IMR-90 (cell line): ENCODE results near the gene CAMTA1. TPM values are rescaled to one million over a fixed set of nuclear protein-coding genes. Genes with fewer than 3 reads are reported as not detected.

Experiments
- ATAC-seq: fragments of 200-7000 bp; cut with Tn5 transposase; 2 replicates; pipeline ENCODE4 v1.9.1; 2020; ENCODE audit warnings: low read depth, mild to moderate bottlenecking, moderate library complexity
- BruUV-seq: library from RNA; stranded (reverse); fragments of 400-500 nt; replicated peaks from 2 replicates; lab custom pipeline; 2021; lab: Mats Ljungman, UMichigan
- CTCF ChIA-PET: fragments of 300-600 bp; formaldehyde crosslinking; extraction: SDS; loops from one replicate; lab custom pipeline; 2021; ENCODE audit warnings: antibody characterized with exemption; lab: Yijun Ruan, JAX
- POLR2A ChIA-PET: fragments of 300-600 bp; sonication (Branson Sonifier 250); formaldehyde crosslinking; loops from one replicate; lab custom pipeline; 2022; ENCODE audit warnings: antibody characterized with exemption; ENCODE audit not compliant: unreplicated experiment; lab: Charles Lee
- DNase-seq: peaks from one replicate; pipeline ENCODE4 v3.0.0; 2013
- H2AFZ ChIP-seq: replicated peaks from 2 replicates; pipeline ENCODE3; 2013; ENCODE audit warnings: low read length, mild to moderate bottlenecking; ENCODE audit not compliant: poor library complexity
- H2AK5ac ChIP-seq: 2 replicates; pipeline ENCODE4 v1.6.1; 2013; ENCODE audit warnings: low read depth, low read length, inconsistent platforms
- H2AK9ac ChIP-seq: replicated peaks from 2 replicates; pipeline ENCODE3; 2013; ENCODE audit warnings: mild to moderate bottlenecking, low read depth, low read length, moderate library complexity; ENCODE audit not compliant: poor library complexity
- H2BK120ac ChIP-seq: 2 replicates; pipeline ENCODE4 v1.6.1; 2013; ENCODE audit warnings: low read depth, low read length, inconsistent platforms
- H2BK15ac ChIP-seq: 3 replicates; pipeline ENCODE4 v1.6.1; 2013; ENCODE audit warnings: low read depth, low read length, inconsistent platforms
- H2BK20ac ChIP-seq: 2 replicates; pipeline ENCODE4 v1.6.1; 2013; ENCODE audit warnings: low read depth, mild to moderate bottlenecking, inconsistent platforms, low read length, moderate library complexity
- H2BK5ac ChIP-seq: 2 replicates; pipeline ENCODE4 v1.6.1; 2013; ENCODE audit warnings: mild to moderate bottlenecking, low read depth, low read length, inconsistent platforms; ENCODE audit not compliant: poor library complexity, severe bottlenecking
- H3K14ac ChIP-seq: replicated peaks from 2 replicates; pipeline ENCODE4 v1.6.1; 2013; ENCODE audit warnings: low read depth, low read length, inconsistent platforms
- H3K18ac ChIP-seq: 2 replicates; pipeline ENCODE4 v1.6.1; 2013; ENCODE audit warnings: low read depth, low read length, control low read depth
- H3K23ac ChIP-seq: 2 replicates; pipeline ENCODE4 v1.6.1; 2013; ENCODE audit warnings: low read depth, low read length, inconsistent platforms
- H3K27ac ChIP-seq: 2 replicates; pipeline ENCODE4 v1.5.1; 2013; ENCODE audit warnings: mild to moderate bottlenecking, control low read depth, low read length; ENCODE audit not compliant: insufficient read depth
- H3K27me3 ChIP-seq: 2 replicates; pipeline ENCODE4 v1.6.1; 2013; ENCODE audit warnings: low read length; ENCODE audit not compliant: control insufficient read depth, insufficient read depth
- H3K36me3 ChIP-seq: 2 replicates; pipeline ENCODE4 v1.6.1; 2013; ENCODE audit warnings: low read length, mixed read lengths; ENCODE audit not compliant: control insufficient read depth, insufficient read depth
- H3K4ac ChIP-seq: 2 replicates; pipeline ENCODE4 v1.6.1; 2013; ENCODE audit warnings: low read depth, low read length, inconsistent platforms
- H3K4me1 ChIP-seq: 2 replicates; pipeline ENCODE4 v1.6.1; 2013; ENCODE audit warnings: low read length, mixed read lengths; ENCODE audit not compliant: control insufficient read depth, insufficient read depth
- H3K4me2 ChIP-seq: 2 replicates; pipeline ENCODE4 v1.6.1; 2013; ENCODE audit warnings: low read depth, mild to moderate bottlenecking, control low read depth, low read length, moderate library complexity
- H3K4me3 ChIP-seq: 2 replicates; pipeline ENCODE4 v1.5.1; 2013; ENCODE audit warnings: low read depth, mild to moderate bottlenecking, control low read depth, low read length, moderate library complexity; ENCODE audit not compliant: insufficient read depth
- H3K56ac ChIP-seq: 2 replicates; pipeline ENCODE4 v1.6.1; 2013; ENCODE audit warnings: low read length, inconsistent platforms; ENCODE audit not compliant: insufficient read depth; ENCODE audit errors: extremely low read depth
- H3K79me1 ChIP-seq, 2 experiments: 2 replicates each; pipeline ENCODE4 v1.6.1; 2013; ENCODE audit warnings: low read length in 2 of 2, inconsistent platforms in 1 of 2, low read depth in 1 of 2
- H3K9ac ChIP-seq: 2 replicates; pipeline ENCODE4 v1.6.1; 2013; ENCODE audit warnings: low read depth, low read length, control low read depth
- H3K9me1 ChIP-seq: 2 replicates; pipeline ENCODE4 v1.6.1; 2013; ENCODE audit warnings: low read length, inconsistent platforms; ENCODE audit not compliant: insufficient read depth
- H3K9me3 ChIP-seq: 2 replicates; pipeline ENCODE4 v1.6.1; 2013; ENCODE audit warnings: low read length; ENCODE audit not compliant: control insufficient read depth, insufficient read depth
- H4K20me1 ChIP-seq: 2 replicates; pipeline ENCODE4 v1.6.1; 2013; ENCODE audit warnings: low read length, inconsistent platforms; ENCODE audit not compliant: insufficient read depth
- H4K5ac ChIP-seq: 2 replicates; pipeline ENCODE4 v1.6.1; 2013; ENCODE audit warnings: mild to moderate bottlenecking, low read depth, low read length, control low read depth
- H4K8ac ChIP-seq, 2 experiments: 2 replicates each; pipeline ENCODE4 v1.6.1; 2013; ENCODE audit warnings: low read depth in 2 of 2, low read length in 2 of 2, control low read depth in 1 of 2, inconsistent platforms in 1 of 2
- H4K91ac ChIP-seq: 2 replicates; pipeline ENCODE4 v1.6.1; 2013; ENCODE audit warnings: low read depth, low read length, inconsistent platforms; ENCODE audit not compliant: insufficient read depth
- BHLHE40 ChIP-seq: fragments of 150-350 bp; IDR thresholded peaks from 2 replicates; pipeline ENCODE4 v1.6.1; 2016; ENCODE audit warnings: mild to moderate bottlenecking, low read depth, low read length
- CEBPB ChIP-seq: IDR thresholded peaks from 2 replicates; pipeline ENCODE4 v1.6.1; 2012; ENCODE audit warnings: low read depth, low read length, improper control_type of control experiment
- CHD1 ChIP-seq: IDR thresholded peaks from 2 replicates; pipeline ENCODE4 v1.6.1; 2012; ENCODE audit warnings: low read depth, low read length, improper control_type of control experiment
- FOS ChIP-seq: fragments of 150-350 bp; IDR thresholded peaks from 2 replicates; pipeline ENCODE4 v1.6.1; 2016; ENCODE audit warnings: low read depth, low read length
- MAFK ChIP-seq: IDR thresholded peaks from 2 replicates; pipeline ENCODE4 v1.6.1; 2012; ENCODE audit warnings: low read depth, low read length, improper control_type of control experiment
- MAZ ChIP-seq: IDR thresholded peaks from 2 replicates; pipeline ENCODE4 v1.6.1; 2012; ENCODE audit warnings: low read depth, mild to moderate bottlenecking, low read length, improper control_type of control experiment, moderate library complexity, borderline replicate concordance
- NFE2L2 ChIP-seq: fragments of 150-350 bp; IDR thresholded peaks from 2 replicates; pipeline ENCODE4 v1.6.1; 2016; ENCODE audit warnings: low read depth, mild to moderate bottlenecking, low read length
- POLR2A ChIP-seq: IDR thresholded peaks from 2 replicates; pipeline ENCODE4 v1.6.1; 2012; ENCODE audit warnings: mild to moderate bottlenecking, low read depth, low read length
- RAD21 ChIP-seq: IDR thresholded peaks from 2 replicates; pipeline ENCODE4 v1.6.1; 2012; ENCODE audit warnings: low read length, improper control_type of control experiment
- RCOR1 ChIP-seq: IDR thresholded peaks from 2 replicates; pipeline ENCODE4 v1.6.1; 2012; ENCODE audit warnings: mild to moderate bottlenecking, low read length, improper control_type of control experiment; ENCODE audit not compliant: insufficient replicate concordance
- RFX5 ChIP-seq: IDR thresholded peaks from 2 replicates; pipeline ENCODE4 v1.8.0; 2012; ENCODE audit warnings: low read depth, mild to moderate bottlenecking, low read length, moderate library complexity
- WGBS, 2 experiments: methylation state at CpG; one replicate each; pipeline versions ENCODE4 v1.1.5 to v1.1.7; 2013; ENCODE audit warnings: missing lambda C conversion rate in 2 of 2; ENCODE audit not compliant: insufficient read length in 1 of 2; ENCODE audit errors: extremely low coverage in 2 of 2; 5-methylcytosine and 5-hydroxymethylcytosine counted together
- dilution Hi-C: fragments of 300-500 bp; cut with HindIII; formaldehyde crosslinking; loops from one replicate; pipeline ENCODE4 v1.14.3; 2018; ENCODE audit warnings: low sequenced_read_pairs; ENCODE audit not compliant: unreplicated experiment
- in situ Hi-C: fragments of 300-500 bp; cut with MboI; formaldehyde crosslinking; loops from 3 replicates; pipeline ENCODE4 v1.14.3; 2019; ENCODE audit warnings: low sequenced_read_pairs, inconsistent platforms, mixed read lengths
- intact Hi-C: fragments of 100-400 bp; cut with micrococcal nuclease; formaldehyde crosslinking; loops from 2 replicates; pipeline ENCODE4 v1.10.0; 2022
- polyA plus RNA-seq, 3 experiments: library from polyadenylated mRNA; depleted of rRNA; stranded (reverse); fragments of >200 nt; gene quantifications; 2 replicates each; pipeline ENCODE4 v1.2.3, GENCODE V29; 2012; ENCODE audit warnings: low replicate concordance in 1 of 3
- total RNA-seq: library from RNA; depleted of rRNA; stranded (reverse); fragments of >200 nt; gene quantifications from 2 replicates; pipeline ENCODE4 v1.2.3, GENCODE V29; 2012
- TF ChIP-seq, protein P1 (sequence below): fragments of 150-350 bp; IDR thresholded peaks from 2 replicates; pipeline ENCODE4 v1.6.1; 2016; ENCODE audit warnings: low read depth, mild to moderate bottlenecking, low read length, moderate library complexity, borderline replicate concordance

Gene CAMTA1
- total and polyA plus RNA-seq, 2 of the 4 experiments (the other 2 are of a cell fraction): 35.5 to 74.3 TPM

DNA sequence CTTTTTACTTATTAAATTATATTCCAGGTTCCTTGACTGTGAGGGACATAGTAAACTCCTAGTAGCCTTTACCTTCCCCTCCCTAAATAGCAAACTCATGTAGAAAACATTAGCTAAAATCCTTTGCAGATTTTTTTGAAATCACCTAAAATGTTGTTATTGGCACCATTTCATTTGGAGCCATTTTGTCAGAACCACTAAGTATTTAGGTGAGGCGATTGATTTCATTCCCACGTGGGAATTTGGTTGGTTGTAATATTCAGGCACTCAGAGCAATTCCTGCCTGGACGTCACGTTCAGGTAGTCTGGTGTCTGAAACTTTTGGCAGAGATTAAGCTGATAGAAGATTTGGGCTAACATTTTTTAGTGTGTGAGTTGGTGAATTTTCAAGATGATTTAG is 84.3 kb downstream of the CAMTA1 start:
- ChIA-PET POLR2A (no interaction called here), CTCF (interaction anchor here (0.5 to 0.6 kb wide), 2 partner anchors 43 to 78 kb away, joined by 3 to 5 read pairs; no protein-coding TSS in a partner anchor)
- Histone ChIP-seq H3K9me3 (no peaks in the 10 kb centered on the region), H3K14ac (0 out of 2 replicates have a peak overlapping the region, but pooled peaks have one; percentile 29), H2AFZ (no peak overlapping the region), H2BK5ac (no peak overlapping the region), H3K27ac (no peak overlapping the region), H4K91ac (peak overlapping the region; percentile 50; the same call in 1 of the 2 replicates), H2AK5ac (0 out of 2 replicates have a peak overlapping the region, but pooled peaks have one; percentile 5), H2BK20ac (peak overlapping the region; percentile 57), H4K5ac (no peak overlapping the region), H2BK120ac (peak overlapping the region; percentile 39; the same call in 1 of the 2 replicates), H3K79me1 (peaks cover 20 to 64% of the 10 kb centered on the region in 2 experiments), H3K9ac (no peak overlapping the region), H3K23ac (peak overlapping the region; percentile 87; the same call in 1 of the 2 replicates), H3K18ac (no peak overlapping the region), H3K4me2 (no peak overlapping the region), H3K4me3 (no peak overlapping the region), H3K36me3 (peaks cover 4% of the 10 kb centered on the region; the same call in 1 of the 2 replicates), H3K4ac (peak overlapping the region; percentile 66), H3K4me1 (peaks cover 25% of the 10 kb centered on the region), H3K9me1 (peaks cover 15% of the 10 kb centered on the region), H4K20me1 (0 out of 2 replicates have a peak, but pooled peaks cover under 1% of the 10 kb centered on the region), H3K27me3 (no peaks in the 10 kb centered on the region), H3K56ac (no peak overlapping the region; the same call in 1 of the 2 replicates), H2BK15ac (no peak overlapping the region), H4K8ac (peak overlapping the region in 1 of 2 experiments; percentile 6; a peak in 2 of 4 replicates), H2AK9ac (no peak overlapping the region)
- BruUV-seq: no TSS peak
- TF ChIP-seq RCOR1 (no peak), MAFK (no peak), RFX5 (no peak), FOS (no peak), POLR2A (no peak), CEBPB (no peak), RAD21 (no peak), MAZ (no peak), NFE2L2 (no peak), BHLHE40 (no peak), CHD1 (no peak)
- TF ChIP-seq, protein P1, sequence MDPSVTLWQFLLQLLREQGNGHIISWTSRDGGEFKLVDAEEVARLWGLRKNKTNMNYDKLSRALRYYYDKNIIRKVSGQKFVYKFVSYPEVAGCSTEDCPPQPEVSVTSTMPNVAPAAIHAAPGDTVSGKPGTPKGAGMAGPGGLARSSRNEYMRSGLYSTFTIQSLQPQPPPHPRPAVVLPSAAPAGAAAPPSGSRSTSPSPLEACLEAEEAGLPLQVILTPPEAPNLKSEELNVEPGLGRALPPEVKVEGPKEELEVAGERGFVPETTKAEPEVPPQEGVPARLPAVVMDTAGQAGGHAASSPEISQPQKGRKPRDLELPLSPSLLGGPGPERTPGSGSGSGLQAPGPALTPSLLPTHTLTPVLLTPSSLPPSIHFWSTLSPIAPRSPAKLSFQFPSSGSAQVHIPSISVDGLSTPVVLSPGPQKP: no peak
- intact Hi-C loops (loop anchor here (5.0 kb wide), 1 partner anchor 37 kb away; no protein-coding TSS in a partner anchor), dilution Hi-C loops (no loop called here), in situ Hi-C loops (no loop called here)
- DNase-seq (no peak), ATAC-seq (no peak)
- WGBS, 2 experiments: 89% methylated on average over 4 of the region's 4 CpGs; no CpG with 5 or more reads in 1 of the 2 experiments
